ENCODE measurements around the gene PLPPR3.

PLPPR3 gene

DNA sequence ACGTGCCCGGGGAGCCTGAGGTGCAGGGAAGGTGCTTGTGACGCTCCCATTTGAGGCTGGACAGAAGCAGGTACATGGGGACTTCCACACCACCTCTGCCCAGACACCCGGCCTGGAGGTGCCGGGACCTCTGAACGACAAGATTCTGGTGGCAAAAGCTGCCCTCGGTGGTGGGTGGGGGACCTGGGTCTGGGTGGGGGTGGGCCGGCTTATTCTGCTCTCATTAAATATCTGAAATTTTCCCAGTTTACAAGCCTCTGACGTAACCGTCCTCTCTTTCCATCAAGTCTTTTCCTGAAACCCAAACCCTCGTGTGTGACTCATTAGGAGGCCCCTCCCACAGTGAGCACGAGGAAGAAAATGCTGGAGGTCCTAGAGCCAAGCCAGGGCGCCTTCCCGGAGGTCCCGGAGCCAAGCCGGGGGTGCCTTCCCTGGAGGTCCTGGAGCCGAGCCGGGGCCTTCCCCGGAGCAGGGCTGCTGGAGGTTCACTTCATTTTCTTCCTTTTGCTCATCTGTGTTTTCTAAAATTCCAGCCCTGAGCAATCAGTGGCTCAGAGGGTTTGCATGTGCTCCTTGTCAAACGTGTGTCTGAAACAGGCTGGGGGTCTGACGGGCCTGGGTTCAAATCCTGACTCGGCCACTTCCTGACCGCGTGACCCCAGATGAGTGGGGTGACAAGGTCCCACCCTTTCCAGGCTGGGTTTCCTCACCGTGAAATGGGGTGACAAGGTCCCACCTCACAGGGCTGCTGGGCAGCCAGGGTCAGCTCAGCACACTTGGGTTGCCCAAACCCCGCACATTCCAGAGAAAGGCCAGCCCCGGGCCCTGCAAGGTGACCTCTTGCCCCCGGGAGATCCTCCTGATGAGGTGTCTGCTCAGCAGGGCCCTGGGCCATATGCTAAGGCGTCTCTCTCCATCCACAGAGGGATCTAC is 47.8 kb upstream of the PLPPR3 start:
- Histone ChIP-seq H3F3A (ENCODE audit: insufficient read depth) (no peaks in the 10 kb centered on the region), H3K27me3 (ENCODE audit: low read length) (no peaks in the 10 kb centered on the region), H3K27ac (ENCODE audit: low read depth, low read length) (no peak overlapping the region), H3K79me2 (ENCODE audit: insufficient read depth, low read length) (no peaks in the 10 kb centered on the region), H3K4me2 (ENCODE audit: low read depth, low read length, poor library complexity, severe bottlenecking) (no peak overlapping the region), H3K9ac (ENCODE audit: low read length) (no peak overlapping the region), H4K20me1 (ENCODE audit: low read depth, low read length) (no peaks in the 10 kb centered on the region), H3K36me3 (ENCODE audit: low read length) (no peaks in the 10 kb centered on the region), H3K9me3 (ENCODE audit: insufficient read depth, low read length) (no peaks in the 10 kb centered on the region), H3K4me3 (ENCODE audit: insufficient read depth, low read length, poor library complexity, severe bottlenecking) (no peak overlapping the region), H2AFZ (ENCODE audit: low read depth, low read length, severe bottlenecking) (no peak overlapping the region), H3K9me2 (replicated peaks; ENCODE audit: insufficient read depth, low read length) (no peaks in the 10 kb centered on the region)
- TF ChIP-seq, protein P1, sequence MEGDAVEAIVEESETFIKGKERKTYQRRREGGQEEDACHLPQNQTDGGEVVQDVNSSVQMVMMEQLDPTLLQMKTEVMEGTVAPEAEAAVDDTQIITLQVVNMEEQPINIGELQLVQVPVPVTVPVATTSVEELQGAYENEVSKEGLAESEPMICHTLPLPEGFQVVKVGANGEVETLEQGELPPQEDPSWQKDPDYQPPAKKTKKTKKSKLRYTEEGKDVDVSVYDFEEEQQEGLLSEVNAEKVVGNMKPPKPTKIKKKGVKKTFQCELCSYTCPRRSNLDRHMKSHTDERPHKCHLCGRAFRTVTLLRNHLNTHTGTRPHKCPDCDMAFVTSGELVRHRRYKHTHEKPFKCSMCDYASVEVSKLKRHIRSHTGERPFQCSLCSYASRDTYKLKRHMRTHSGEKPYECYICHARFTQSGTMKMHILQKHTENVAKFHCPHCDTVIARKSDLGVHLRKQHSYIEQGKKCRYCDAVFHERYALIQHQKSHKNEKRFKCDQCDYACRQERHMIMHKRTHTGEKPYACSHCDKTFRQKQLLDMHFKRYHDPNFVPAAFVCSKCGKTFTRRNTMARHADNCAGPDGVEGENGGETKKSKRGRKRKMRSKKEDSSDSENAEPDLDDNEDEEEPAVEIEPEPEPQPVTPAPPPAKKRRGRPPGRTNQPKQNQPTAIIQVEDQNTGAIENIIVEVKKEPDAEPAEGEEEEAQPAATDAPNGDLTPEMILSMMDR (IDR thresholded peaks at IDR 0.05; ENCODE audit: insufficient read depth, low read length, poor library complexity, severe bottlenecking): no peak
- no peak for TF ChIP-seq EZH2phosphoT487 (conservative IDR thresholded peaks at IDR 0.05; ENCODE audit: low read length)

DNA sequence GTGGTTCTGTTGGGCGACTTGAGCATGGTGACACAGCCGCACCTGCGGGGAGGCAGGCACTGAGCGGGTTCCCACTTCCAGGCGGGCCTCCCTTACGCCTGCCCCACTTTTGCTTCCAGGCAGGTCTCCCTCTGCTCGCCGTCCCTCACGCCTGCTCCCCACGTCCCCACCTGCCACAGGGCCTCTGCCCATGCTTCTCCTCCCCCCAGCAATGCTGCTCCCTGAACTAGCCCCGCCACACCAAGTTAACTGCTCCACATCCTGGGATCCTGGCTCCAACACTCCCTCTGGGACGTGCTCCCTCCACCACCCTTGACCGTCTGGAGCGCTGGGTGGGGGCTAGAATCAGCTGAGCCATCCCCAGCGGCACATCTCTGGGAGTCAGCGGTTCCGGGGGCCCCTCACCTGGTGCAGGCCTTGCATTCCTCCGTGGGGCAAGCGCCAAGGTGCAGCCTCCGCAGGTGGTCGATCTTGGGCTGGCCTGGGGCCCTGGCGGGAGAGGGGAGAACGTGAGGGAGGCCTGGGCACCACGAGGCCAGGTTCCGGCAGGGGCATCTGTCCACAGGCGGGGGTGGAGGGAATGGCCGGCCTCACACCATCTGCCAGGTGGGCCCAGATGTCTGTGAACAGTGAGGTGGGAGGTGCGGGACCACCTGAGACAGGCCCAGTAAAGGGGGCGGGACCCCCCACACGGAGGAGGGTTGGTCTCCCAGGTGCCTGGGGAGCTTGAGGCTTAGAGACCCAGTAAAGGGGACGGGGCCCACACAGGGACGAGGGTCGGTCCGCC is 46.9 kb upstream of the PLPPR3 start:
- H2AFZ ChIP-seq (ENCODE audit: low read depth, low read length, severe bottlenecking): no peak overlapping the region
- H4K20me1 ChIP-seq (ENCODE audit: low read depth, low read length): no peaks in the 10 kb centered on the region
- no peak overlapping the region for H3K27ac ChIP-seq (ENCODE audit: low read depth, low read length)
- H3K4me2 ChIP-seq (ENCODE audit: low read depth, low read length, poor library complexity, severe bottlenecking): no peak overlapping the region
- H3K4me3 ChIP-seq (ENCODE audit: insufficient read depth, low read length, poor library complexity, severe bottlenecking): no peak overlapping the region
- H3K27me3 ChIP-seq (ENCODE audit: low read length): no peaks in the 10 kb centered on the region
- H3K9me2 ChIP-seq (replicated peaks; ENCODE audit: insufficient read depth, low read length): no peaks in the 10 kb centered on the region
- H3F3A ChIP-seq (ENCODE audit: insufficient read depth): no peaks in the 10 kb centered on the region
- no peaks in the 10 kb centered on the region for H3K36me3 ChIP-seq (ENCODE audit: low read length)
- no peak overlapping the region for H3K9ac ChIP-seq (ENCODE audit: low read length)
- H3K79me2 ChIP-seq (ENCODE audit: insufficient read depth, low read length): no peaks in the 10 kb centered on the region
- no peaks in the 10 kb centered on the region for H3K9me3 ChIP-seq (ENCODE audit: insufficient read depth, low read length)
- TF ChIP-seq EZH2phosphoT487 (conservative IDR thresholded peaks at IDR 0.05; ENCODE audit: low read length): no peak
- TF ChIP-seq, protein P1 (IDR thresholded peaks at IDR 0.05; ENCODE audit: insufficient read depth, low read length, poor library complexity, severe bottlenecking): no peak

DNA sequence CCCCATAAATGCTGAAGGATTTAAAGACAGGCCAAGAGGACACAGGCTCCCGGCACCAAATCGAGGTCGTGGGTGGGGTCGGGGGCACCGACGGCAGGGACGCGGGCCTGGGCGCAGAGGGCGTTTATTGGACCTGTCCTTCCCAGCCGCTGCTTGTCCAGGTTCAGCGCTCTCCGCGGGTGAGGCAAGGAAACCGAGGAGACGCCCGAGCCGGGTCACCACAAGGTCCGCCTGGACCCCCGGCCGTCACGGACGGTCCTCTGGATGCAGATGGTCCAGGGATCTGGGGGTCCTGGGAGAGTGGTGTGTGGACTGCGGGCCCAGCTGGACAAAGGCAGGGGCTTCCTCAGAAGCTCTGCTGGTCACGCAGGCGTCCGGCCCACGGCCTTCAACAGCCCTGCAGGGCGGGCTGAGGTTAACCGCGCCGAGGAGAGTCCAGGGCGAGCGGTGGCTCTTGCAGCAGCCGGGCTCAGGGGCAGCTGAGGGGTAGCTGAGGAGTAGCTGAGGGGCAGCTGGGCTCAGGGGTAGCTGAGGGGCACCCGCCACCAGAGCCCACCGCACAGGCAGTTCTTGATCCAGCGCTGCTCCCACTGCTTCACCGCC is 46.2 kb upstream of the PLPPR3 start:
- Histone ChIP-seq H3F3A (ENCODE audit: insufficient read depth) (no peaks in the 10 kb centered on the region), H2AFZ (ENCODE audit: low read depth, low read length, severe bottlenecking) (no peak overlapping the region), H3K27me3 (ENCODE audit: low read length) (no peaks in the 10 kb centered on the region), H3K79me2 (ENCODE audit: insufficient read depth, low read length) (no peaks in the 10 kb centered on the region), H3K9ac (ENCODE audit: low read length) (no peak overlapping the region), H3K4me3 (ENCODE audit: insufficient read depth, low read length, poor library complexity, severe bottlenecking) (no peak overlapping the region), H3K4me2 (ENCODE audit: low read depth, low read length, poor library complexity, severe bottlenecking) (no peak overlapping the region), H3K9me3 (ENCODE audit: insufficient read depth, low read length) (no peaks in the 10 kb centered on the region), H4K20me1 (ENCODE audit: low read depth, low read length) (no peaks in the 10 kb centered on the region), H3K27ac (ENCODE audit: low read depth, low read length) (no peak overlapping the region), H3K9me2 (replicated peaks; ENCODE audit: insufficient read depth, low read length) (no peaks in the 10 kb centered on the region), H3K36me3 (ENCODE audit: low read length) (no peaks in the 10 kb centered on the region)
- TF ChIP-seq, protein P1 (IDR thresholded peaks at IDR 0.05; ENCODE audit: insufficient read depth, low read length, poor library complexity, severe bottlenecking): no peak
- TF ChIP-seq EZH2phosphoT487 (conservative IDR thresholded peaks at IDR 0.05; ENCODE audit: low read length): no peak

Measured in SU-DHL-6 (cell line).